ENCODE measurements around the gene ALDH1B1.

GRCh38 chr9:38415856-38416255, 23.4 kb downstream of the ALDH1B1 start:
- TF ChIP-seq SP1 (IDR thresholded peaks at IDR 0.05), result no peak
- TF ChIP-seq BHLHE40 (IDR thresholded peaks at IDR 0.05; ENCODE audit: borderline replicate concordance), result no peak
- no peak for TF ChIP-seq TARDBP (IDR thresholded peaks at IDR 0.05)
- no peak for TF ChIP-seq HDGF (IDR thresholded peaks at IDR 0.05; ENCODE audit: borderline replicate concordance)
- TF ChIP-seq PKNOX1 (IDR thresholded peaks at IDR 0.05), result no peak
- no peak for TF ChIP-seq SUZ12 (IDR thresholded peaks at IDR 0.05)
